Skeletal muscle tissue (tissue), 4 donors: ENCODE measurements around the gene SRP68. TPM values are rescaled to one million over a fixed set of nuclear protein-coding genes. Genes with fewer than 3 reads are reported as not detected.
"Not testable (repeated sequence)": the region's sequence is repeated elsewhere in the genome, so short reads cannot be mapped to it uniquely, and the experiment has no call there.

Source experiments
- H3K27ac ChIP-seq: one replicate; pipeline ENCODE4 v1.7.0; 2013; ENCODE audit warnings: mild to moderate bottlenecking, low read depth, low read length, inconsistent platforms
- H3K27me3 ChIP-seq, 3 donors: one replicate each; pipeline ENCODE4 v1.7.0; 2013; ENCODE audit warnings: low read length in 3 of 3; ENCODE audit not compliant: control insufficient read depth in 3 of 3, insufficient read depth in 3 of 3
- H3K36me3 ChIP-seq, 3 donors: one replicate each; pipeline ENCODE4 v1.7.0; 2013; ENCODE audit warnings: low read length in 3 of 3; ENCODE audit not compliant: control insufficient read depth in 3 of 3, insufficient read depth in 3 of 3
- H3K4me1 ChIP-seq, 3 donors: one replicate each; pipeline ENCODE4 v1.7.0; 2013; ENCODE audit warnings: low read length in 3 of 3, mild to moderate bottlenecking in 3 of 3; ENCODE audit not compliant: control insufficient read depth in 3 of 3, insufficient read depth in 3 of 3
- H3K4me3 ChIP-seq, 3 donors: one replicate each; pipeline ENCODE4 v1.7.0; 2013; ENCODE audit warnings: low read length in 3 of 3
- H3K9ac ChIP-seq, 3 donors: one replicate each; pipeline ENCODE4 v1.7.0; 2013; ENCODE audit warnings: low read length in 3 of 3, mild to moderate bottlenecking in 3 of 3, moderate library complexity in 2 of 3, low read depth in 1 of 3
- H3K9me3 ChIP-seq, 3 donors: one replicate each; pipeline ENCODE4 v1.7.0; 2013; ENCODE audit warnings: low read length in 3 of 3; ENCODE audit not compliant: control insufficient read depth in 3 of 3
- total RNA-seq: library from RNA; depleted of rRNA; stranded (reverse); fragments of >200 nt; gene quantifications from one replicate; pipeline ENCODE4 v1.2.3, GENCODE V29; 2014
- donor health status: Osteomylitis.

SRP68 gene
- total RNA-seq, 1 donor from 2014 or later = 41.8 TPM

GRCh38 chr17:76083536-76084182 is 11.3 kb upstream of the SRP68 start:
- H3K4me3 ChIP-seq = no peak overlapping the region
- H3K4me1 ChIP-seq = peaks cover 4 to 15% (median 9%) of the 10 kb centered on the region in 3 donors
- peaks cover 52 to 55% (median 53%) of the 10 kb centered on the region in 3 donors for H3K36me3 ChIP-seq
- H3K27ac ChIP-seq = no peak overlapping the region
- H3K9ac ChIP-seq = no peak overlapping the region
- H3K9me3 ChIP-seq = no peaks in the 10 kb centered on the region
- H3K27me3 ChIP-seq = peaks cover 14 to 20% (median 16%) of the 10 kb centered on the region in 3 donors

- Histone ChIP-seq H3K27ac (no peak overlapping the region), H3K9ac (no peak overlapping the region), H3K4me1 (peaks cover 4 to 16% (median 9%) of the 10 kb centered on the region in 3 donors), H3K4me3 (no peak overlapping the region), H3K36me3 (peaks cover 41 to 45% (median 42%) of the 10 kb centered on the region in 3 donors), H3K27me3 (peaks cover 24 to 31% (median 27%) of the 10 kb centered on the region in 3 donors), H3K9me3 (no peaks in the 10 kb centered on the region)
Observed at GRCh38 chr17:76082326-76083251, 10.3 kb upstream of the SRP68 start.

- Histone ChIP-seq H3K36me3 (peaks cover 32 to 35% (median 32%) of the 10 kb centered on the region in 3 donors), H3K4me3 (no peak overlapping the region), H3K9ac (no peak overlapping the region), H3K27ac (no peak overlapping the region), H3K9me3 (no peaks in the 10 kb centered on the region), H3K4me1 (peaks cover 7 to 26% (median 14%) of the 10 kb centered on the region in 3 donors), H3K27me3 (peaks cover 34 to 41% (median 37%) of the 10 kb centered on the region in 3 donors)
Observed at GRCh38 chr17:76081295-76082210, 9.2 kb upstream of the SRP68 start.

- H3K9me3 ChIP-seq = no peaks in the 10 kb centered on the region
- H3K9ac ChIP-seq = no peak overlapping the region
- H3K36me3 ChIP-seq = peaks cover 26 to 30% (median 29%) of the 10 kb centered on the region in 3 donors
- no peak overlapping the region for H3K4me3 ChIP-seq
- peaks cover 42 to 48% (median 44%) of the 10 kb centered on the region in 3 donors for H3K27me3 ChIP-seq
- H3K27ac ChIP-seq = no peak overlapping the region
- peaks cover 10 to 34% (median 19%) of the 10 kb centered on the region in 3 donors for H3K4me1 ChIP-seq
Observed at GRCh38 chr17:76080768-76081287, 8.5 kb upstream of the SRP68 start.

GRCh38 chr17:76079956-76080767 is 7.8 kb upstream of the SRP68 start:
- Histone ChIP-seq H3K36me3 (peaks cover 20 to 23% (median 23%) of the 10 kb centered on the region in 3 donors), H3K27ac (no peak overlapping the region), H3K4me3 (no peak overlapping the region), H3K9ac (no peak overlapping the region), H3K4me1 (peaks cover 17 to 40% (median 26%) of the 10 kb centered on the region in 3 donors), H3K9me3 (no peaks in the 10 kb centered on the region), H3K27me3 (peaks cover 48 to 55% (median 51%) of the 10 kb centered on the region in 3 donors)

GRCh38 chr17:76079535-76079955 is 7.2 kb upstream of the SRP68 start:
- H3K27me3 ChIP-seq = peaks cover 54 to 61% (median 57%) of the 10 kb centered on the region in 3 donors
- H3K27ac ChIP-seq = no peak overlapping the region
- H3K9me3 ChIP-seq = no peaks in the 10 kb centered on the region
- peaks cover 13 to 17% (median 17%) of the 10 kb centered on the region in 3 donors for H3K36me3 ChIP-seq
- peaks cover 21 to 45% (median 29%) of the 10 kb centered on the region in 3 donors for H3K4me1 ChIP-seq
- no peak overlapping the region for H3K4me3 ChIP-seq
- H3K9ac ChIP-seq = no peak overlapping the region

GRCh38 chr17:76078860-76079534 is 6.7 kb upstream of the SRP68 start, which contains the start of gene ZACN:
TSS of gene ZACN (plus strand) at chr17:76079182. CDS start at chr17:76079265, 83 bp downstream.
- Histone ChIP-seq H3K27ac (no peak within 1 kb of the TSS), H3K9ac (no peak within 1 kb of the TSS), H3K4me3 (no peak within 1 kb of the TSS), H3K4me1 (peaks cover 21 to 45% (median 29%) of the 10 kb centered on the region in 3 donors), H3K9me3 (no peaks in the 10 kb centered on the region), H3K36me3 (peaks cover 9 to 11% (median 11%) of the 10 kb centered on the region in 3 donors), H3K27me3 (peaks cover 60 to 67% (median 63%) of the 10 kb centered on the region in 3 donors)

- not testable (repeated sequence) for H3K9ac ChIP-seq, H3K36me3 ChIP-seq, H3K4me3 ChIP-seq, H3K27ac ChIP-seq, H3K9me3 ChIP-seq
- peaks cover 66 to 73% (median 67%) of the 10 kb centered on the region in 3 donors for H3K27me3 ChIP-seq
- peaks cover 21 to 45% (median 29%) of the 10 kb centered on the region in 3 donors for H3K4me1 ChIP-seq
Observed at GRCh38 chr17:76078370-76078769, 6.1 kb upstream of the SRP68 start.
